Measurements from ENCODE around the gene SH3RF1. TPM values are rescaled to one million over a fixed set of nuclear protein-coding genes. Genes with fewer than 3 reads are reported as not detected.
A peak's percentile ranks its signal among the peaks of the same experiment; 100 is the strongest.

Gene SH3RF1
- total RNA-seq, 2 donors from 2014 or later: 42.9 to 57.5 TPM

DNA sequence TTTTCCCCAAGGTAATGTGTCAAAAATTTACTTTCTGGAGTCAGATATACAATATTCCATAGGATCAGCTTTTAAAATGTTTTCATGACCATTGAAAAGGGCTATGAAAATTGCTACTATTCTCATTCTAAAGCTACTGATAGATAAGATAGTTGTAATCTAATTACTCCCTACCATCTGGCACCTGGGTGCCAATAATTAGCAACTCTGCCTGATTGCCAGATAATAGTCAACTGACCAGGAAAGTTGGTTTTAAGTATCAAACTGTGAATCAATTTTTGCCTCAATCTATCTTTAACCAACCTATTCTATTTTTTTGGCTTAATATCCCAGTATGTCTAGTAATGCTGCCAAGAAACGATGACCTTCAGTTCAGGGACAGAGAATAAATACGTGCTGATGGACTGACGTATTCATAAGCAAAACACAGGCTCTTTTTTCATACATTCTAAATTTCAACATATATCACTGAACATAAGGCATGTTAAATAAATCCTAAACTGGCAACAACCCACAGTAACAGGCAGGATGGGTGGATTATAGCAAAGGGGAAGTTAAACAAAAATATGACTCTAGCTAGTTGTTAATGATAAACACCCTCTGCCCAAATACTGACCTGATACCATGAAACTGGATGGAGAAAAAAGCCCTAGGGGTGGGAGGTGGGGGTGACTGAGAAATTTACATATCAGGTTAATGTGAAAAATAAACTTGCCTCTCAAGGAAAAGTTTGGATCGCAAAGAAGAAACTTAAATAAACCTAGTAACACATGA, 18.2 kb downstream of the SH3RF1 start:
- Histone ChIP-seq H3K4me1 (replicated peaks) (peaks cover 6% of the 10 kb centered on the region), H3K4me3 (no peak overlapping the region), H3K27ac (peak overlapping the region in 1 of 2 donors; percentile 35), H3K27me3 (replicated peaks; ENCODE audit: insufficient read depth) (no peaks in the 10 kb centered on the region), H3K36me3 (no peaks in the 10 kb centered on the region), H3K9me3 (no peaks in the 10 kb centered on the region)
- DNase-seq (ENCODE audit: low spot score): no peak
- 38% methylated on average over 4 of the region's 4 CpGs for WGBS
- TF ChIP-seq, protein P1, sequence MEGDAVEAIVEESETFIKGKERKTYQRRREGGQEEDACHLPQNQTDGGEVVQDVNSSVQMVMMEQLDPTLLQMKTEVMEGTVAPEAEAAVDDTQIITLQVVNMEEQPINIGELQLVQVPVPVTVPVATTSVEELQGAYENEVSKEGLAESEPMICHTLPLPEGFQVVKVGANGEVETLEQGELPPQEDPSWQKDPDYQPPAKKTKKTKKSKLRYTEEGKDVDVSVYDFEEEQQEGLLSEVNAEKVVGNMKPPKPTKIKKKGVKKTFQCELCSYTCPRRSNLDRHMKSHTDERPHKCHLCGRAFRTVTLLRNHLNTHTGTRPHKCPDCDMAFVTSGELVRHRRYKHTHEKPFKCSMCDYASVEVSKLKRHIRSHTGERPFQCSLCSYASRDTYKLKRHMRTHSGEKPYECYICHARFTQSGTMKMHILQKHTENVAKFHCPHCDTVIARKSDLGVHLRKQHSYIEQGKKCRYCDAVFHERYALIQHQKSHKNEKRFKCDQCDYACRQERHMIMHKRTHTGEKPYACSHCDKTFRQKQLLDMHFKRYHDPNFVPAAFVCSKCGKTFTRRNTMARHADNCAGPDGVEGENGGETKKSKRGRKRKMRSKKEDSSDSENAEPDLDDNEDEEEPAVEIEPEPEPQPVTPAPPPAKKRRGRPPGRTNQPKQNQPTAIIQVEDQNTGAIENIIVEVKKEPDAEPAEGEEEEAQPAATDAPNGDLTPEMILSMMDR (IDR thresholded peaks at IDR 0.05): no peak
- TF ChIP-seq POLR2AphosphoS5 (IDR thresholded peaks at IDR 0.05) (no peak), POLR2A (IDR thresholded peaks at IDR 0.05) (no peak)
- intact Hi-C loops (cut with DNase I): no loop called here

DNA sequence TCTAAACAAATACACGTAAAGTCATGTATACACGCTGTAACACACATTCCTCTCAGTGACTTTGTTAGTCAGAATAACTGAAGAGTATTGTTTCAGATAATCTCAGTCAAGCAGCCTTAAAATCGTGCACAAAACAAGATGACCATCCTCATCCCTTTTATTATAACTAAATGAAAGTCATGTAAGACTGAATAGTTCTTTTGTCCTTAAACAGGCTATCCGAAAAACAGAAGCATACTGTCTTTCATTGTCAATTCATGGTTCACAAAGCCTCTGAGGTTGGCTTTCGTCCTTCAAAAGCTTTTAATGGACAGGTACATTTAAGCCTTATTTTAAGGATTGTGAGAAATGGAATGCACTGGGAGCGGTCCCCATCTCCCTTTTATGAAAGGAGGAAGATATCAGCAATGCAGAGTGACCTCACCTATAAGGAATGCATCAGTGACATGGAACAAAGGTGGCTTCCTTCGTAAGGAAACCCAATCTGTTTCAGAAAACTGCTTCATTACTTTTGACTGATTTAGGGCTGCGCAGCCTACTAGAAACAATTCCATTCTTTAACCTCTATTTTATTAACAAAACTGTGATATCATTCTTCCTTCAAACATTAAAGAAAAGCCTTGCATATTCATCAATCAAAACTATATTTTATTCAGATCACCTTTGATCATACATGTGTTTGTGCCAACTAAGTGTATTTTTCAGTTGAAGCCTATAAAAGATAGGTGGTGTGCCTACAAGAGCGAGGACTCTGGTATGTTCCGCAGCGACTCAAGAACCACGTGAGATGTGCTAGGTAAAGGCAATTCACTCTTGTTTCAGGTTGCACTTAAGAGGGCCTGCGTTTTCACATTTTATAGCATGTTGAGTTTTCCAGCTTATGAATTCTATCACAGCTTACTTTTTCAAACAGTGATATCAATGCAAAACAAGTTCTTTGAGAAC, 19.2 kb downstream of the SH3RF1 start:
- no peak overlapping the region for H3K4me3 ChIP-seq
- H3K27me3 ChIP-seq (replicated peaks; ENCODE audit: insufficient read depth): no peaks in the 10 kb centered on the region
- 57% methylated on average over 13 of the region's 13 CpGs for WGBS
- TF ChIP-seq, protein P1 (IDR thresholded peaks at IDR 0.05): no peak
- TF ChIP-seq POLR2A (IDR thresholded peaks at IDR 0.05): no peak
- no peak for TF ChIP-seq POLR2AphosphoS5 (IDR thresholded peaks at IDR 0.05)
- no peak for DNase-seq (ENCODE audit: low spot score)
- H3K9me3 ChIP-seq: no peaks in the 10 kb centered on the region
- intact Hi-C loops (cut with DNase I): no loop called here
- H3K36me3 ChIP-seq: no peaks in the 10 kb centered on the region
- peak overlapping the region in 1 of 2 donors; percentile 35 for H3K27ac ChIP-seq
- H3K4me1 ChIP-seq (replicated peaks): peaks cover 6% of the 10 kb centered on the region

DNA sequence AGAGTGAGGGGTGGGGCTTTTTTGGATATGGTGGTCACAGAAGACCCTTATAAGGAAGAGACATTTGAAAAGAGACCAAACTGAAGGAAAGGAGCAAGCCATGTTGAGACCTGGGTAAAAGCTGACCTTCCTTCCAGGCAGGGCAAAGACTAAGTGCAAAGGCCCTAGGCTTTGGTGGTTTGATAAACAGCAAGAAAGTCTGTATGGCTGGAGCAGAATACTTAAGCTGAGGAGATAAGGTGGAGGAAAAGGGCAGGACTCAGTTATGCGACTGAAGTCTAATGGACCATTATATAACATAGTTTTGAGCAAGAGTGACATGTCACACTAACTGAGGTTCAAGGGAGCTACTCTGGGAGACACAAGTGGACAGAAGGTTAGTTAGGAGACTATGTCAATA, 20.0 kb downstream of the SH3RF1 start:
- no peaks in the 10 kb centered on the region for H3K36me3 ChIP-seq
- H3K4me1 ChIP-seq (replicated peaks): peaks cover 6% of the 10 kb centered on the region
- no peak overlapping the region for H3K4me3 ChIP-seq
- intact Hi-C loops (cut with DNase I): no loop called here
- H3K27me3 ChIP-seq (replicated peaks; ENCODE audit: insufficient read depth): no peaks in the 10 kb centered on the region
- H3K9me3 ChIP-seq: no peaks in the 10 kb centered on the region
- DNase-seq (ENCODE audit: low spot score): no peak
- no peak for TF ChIP-seq POLR2A (IDR thresholded peaks at IDR 0.05)
- TF ChIP-seq, protein P1 (IDR thresholded peaks at IDR 0.05): no peak
- TF ChIP-seq POLR2AphosphoS5 (IDR thresholded peaks at IDR 0.05): no peak
- WGBS: 85% methylated on average over 1 of the region's 1 CpG
- H3K27ac ChIP-seq: no peak overlapping the region

DNA sequence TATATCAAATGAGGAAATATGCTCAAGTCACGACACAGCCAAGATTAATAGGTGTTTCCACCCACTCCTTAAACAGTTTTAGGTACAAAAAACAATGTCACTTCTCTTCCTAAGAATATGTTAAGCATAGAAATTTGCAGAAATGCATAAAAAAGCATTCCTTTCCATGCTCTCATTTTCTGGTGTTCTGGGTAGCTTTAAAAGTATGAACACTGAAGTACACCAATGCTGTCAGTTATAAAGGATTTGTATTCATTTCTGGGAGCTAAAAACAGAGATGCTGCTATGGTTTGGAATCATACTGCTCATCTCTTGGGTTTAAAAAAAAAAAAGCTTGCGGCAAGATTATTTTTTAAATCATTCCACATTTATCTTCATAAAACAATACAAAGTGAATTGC, 20.8 kb downstream of the SH3RF1 start:
- Histone ChIP-seq H3K27ac (no peak overlapping the region), H3K27me3 (replicated peaks; ENCODE audit: insufficient read depth) (no peaks in the 10 kb centered on the region), H3K9me3 (no peaks in the 10 kb centered on the region), H3K4me1 (replicated peaks) (peaks cover 6% of the 10 kb centered on the region), H3K4me3 (no peak overlapping the region), H3K36me3 (no peaks in the 10 kb centered on the region)
- intact Hi-C loops (cut with DNase I): no loop called here
- 66% methylated on average over 2 of the region's 2 CpGs for WGBS
- no peak for TF ChIP-seq POLR2AphosphoS5 (IDR thresholded peaks at IDR 0.05)
- TF ChIP-seq, protein P1 (IDR thresholded peaks at IDR 0.05): no peak
- no peak for TF ChIP-seq POLR2A (IDR thresholded peaks at IDR 0.05)
- no peak for DNase-seq (ENCODE audit: low spot score)

All from prostate gland (tissue), 2 donors.